ENCODE data around the gene MAPK7. TPM values are rescaled to one million over a fixed set of nuclear protein-coding genes. Genes with fewer than 3 reads are reported as not detected.

The MAPK7 gene
- total RNA-seq, 1 experiment from 2014 or later, result 11.5 TPM

DNA sequence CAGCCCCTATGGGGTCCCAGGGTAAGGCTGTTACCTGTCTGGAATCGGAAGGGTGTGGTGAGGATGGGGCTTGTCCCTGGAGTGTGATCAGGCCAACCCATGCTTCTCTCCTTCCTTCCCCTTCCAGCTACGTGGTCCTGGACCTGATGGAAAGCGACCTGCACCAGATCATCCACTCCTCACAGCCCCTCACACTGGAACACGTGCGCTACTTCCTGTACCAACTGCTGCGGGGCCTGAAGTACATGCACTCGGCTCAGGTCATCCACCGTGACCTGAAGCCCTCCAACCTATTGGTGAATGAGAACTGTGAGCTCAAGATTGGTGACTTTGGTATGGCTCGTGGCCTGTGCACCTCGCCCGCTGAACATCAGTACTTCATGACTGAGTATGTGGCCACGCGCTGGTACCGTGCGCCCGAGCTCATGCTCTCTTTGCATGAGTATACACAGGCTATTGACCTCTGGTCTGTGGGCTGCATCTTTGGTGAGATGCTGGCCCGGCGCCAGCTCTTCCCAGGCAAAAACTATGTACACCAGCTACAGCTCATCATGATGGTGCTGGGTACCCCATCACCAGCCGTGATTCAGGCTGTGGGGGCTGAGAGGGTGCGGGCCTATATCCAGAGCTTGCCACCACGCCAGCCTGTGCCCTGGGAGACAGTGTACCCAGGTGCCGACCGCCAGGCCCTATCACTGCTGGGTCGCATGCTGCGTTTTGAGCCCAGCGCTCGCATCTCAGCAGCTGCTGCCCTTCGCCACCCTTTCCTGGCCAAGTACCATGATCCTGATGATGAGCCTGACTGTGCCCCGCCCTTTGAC, 2.4 kb downstream of the MAPK7 start:
- DNase-seq (ENCODE audit: low spot score), result no peak

DNA sequence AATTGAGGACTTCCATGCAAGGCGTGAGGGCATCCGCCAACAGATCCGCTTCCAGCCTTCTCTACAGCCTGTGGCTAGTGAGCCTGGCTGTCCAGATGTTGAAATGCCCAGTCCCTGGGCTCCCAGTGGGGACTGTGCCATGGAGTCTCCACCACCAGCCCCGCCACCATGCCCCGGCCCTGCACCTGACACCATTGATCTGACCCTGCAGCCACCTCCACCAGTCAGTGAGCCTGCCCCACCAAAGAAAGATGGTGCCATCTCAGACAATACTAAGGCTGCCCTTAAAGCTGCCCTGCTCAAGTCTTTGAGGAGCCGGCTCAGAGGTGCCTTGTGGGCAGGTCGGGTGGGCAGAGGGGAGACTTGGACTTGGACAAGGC, 3.1 kb downstream of the MAPK7 start:
- no peak for DNase-seq (ENCODE audit: low spot score)

DNA sequence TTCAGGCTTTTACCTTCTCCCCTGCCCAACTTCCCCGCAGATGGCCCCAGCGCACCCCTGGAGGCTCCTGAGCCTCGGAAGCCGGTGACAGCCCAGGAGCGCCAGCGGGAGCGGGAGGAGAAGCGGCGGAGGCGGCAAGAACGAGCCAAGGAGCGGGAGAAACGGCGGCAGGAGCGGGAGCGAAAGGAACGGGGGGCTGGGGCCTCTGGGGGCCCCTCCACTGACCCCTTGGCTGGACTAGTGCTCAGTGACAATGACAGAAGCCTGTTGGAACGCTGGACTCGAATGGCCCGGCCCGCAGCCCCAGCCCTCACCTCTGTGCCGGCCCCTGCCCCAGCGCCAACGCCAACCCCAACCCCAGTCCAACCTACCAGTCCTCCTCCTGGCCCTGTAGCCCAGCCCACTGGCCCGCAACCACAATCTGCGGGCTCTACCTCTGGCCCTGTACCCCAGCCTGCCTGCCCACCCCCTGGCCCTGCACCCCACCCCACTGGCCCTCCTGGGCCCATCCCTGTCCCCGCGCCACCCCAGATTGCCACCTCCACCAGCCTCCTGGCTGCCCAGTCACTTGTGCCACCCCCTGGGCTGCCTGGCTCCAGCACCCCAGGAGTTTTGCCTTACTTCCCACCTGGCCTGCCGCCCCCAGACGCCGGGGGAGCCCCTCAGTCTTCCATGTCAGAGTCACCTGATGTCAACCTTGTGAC, 3.6 kb downstream of the MAPK7 start:
- no peak for DNase-seq (ENCODE audit: low spot score)

DNA sequence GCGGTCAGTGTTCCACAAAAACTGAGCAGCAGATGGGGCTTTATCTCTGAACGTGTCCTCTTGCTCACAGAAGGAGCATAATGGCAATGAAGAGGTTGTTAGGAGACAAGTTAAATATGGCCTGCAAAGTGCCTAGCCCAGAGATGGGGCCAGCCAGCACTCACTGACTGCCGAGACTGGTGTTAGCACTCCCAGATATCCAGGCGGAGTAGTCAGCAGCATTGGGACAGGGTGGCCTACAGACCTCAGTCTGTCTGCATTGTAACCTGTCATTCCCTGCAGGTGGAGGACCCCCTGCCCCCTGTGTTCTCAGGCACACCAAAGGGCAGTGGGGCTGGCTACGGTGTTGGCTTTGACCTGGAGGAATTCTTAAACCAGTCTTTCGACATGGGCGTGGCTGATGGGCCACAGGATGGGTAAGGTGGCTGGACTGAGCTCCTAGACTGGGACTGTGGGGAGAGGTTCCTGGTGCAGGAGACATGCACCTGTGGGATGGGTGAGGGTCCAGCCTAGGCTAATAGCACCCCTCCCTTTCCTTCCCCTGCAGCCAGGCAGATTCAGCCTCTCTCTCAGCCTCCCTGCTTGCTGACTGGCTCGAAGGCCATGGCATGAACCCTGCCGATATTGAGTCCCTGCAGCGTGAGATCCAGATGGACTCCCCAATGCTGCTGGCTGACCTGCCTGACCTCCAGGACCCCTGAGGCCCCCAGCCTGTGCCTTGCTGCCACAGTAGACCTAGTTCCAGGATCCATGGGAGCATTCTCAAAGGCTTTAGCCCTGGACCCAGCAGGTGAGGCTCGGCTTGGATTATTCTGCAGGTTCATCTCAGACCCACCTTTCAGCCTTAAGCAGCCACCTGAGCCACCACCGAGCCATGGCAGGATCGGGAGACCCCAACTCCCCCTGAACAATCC, 4.5 kb downstream of the MAPK7 start:
- no peak for DNase-seq (ENCODE audit: low spot score)

DNA sequence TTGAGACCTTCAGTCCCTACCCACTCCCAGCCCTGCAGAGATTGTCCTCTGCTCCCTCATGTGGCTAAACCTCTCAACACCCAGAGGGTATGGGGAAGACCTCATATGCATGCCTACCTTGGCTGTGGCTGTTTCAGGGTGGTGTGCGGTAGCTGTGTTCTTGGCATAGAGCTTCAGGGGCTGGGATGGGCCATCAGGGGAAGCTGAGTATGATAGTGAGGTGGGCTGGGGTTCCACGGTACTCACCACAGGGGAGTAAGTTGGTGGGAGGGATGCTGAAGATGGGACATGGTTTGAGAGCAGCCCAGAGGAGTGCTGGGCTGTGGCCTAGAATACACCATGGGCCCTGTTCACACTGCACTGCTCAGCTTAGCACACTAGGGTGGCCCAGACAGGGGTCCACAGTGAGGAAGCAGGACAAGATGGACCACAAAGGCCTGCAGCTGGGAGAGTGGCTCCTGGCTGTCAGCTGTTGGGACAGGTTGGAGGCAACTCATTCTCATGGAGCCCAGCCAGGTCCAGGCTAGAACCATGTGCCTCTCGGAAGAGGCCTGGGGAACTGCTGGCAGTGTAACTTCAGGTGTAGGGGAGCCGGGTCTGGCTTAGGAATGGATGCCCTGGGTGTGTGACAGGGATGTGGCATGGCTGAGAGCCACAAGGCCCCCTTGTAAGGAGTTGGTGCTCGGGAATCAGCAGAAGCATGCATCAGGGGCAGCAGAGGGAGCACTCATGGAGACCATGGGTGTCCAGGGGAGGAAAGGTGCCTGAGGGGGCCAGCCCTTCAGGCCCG, 5.6 kb downstream of the MAPK7 start:
- DNase-seq (ENCODE audit: low spot score), result no peak

DNA sequence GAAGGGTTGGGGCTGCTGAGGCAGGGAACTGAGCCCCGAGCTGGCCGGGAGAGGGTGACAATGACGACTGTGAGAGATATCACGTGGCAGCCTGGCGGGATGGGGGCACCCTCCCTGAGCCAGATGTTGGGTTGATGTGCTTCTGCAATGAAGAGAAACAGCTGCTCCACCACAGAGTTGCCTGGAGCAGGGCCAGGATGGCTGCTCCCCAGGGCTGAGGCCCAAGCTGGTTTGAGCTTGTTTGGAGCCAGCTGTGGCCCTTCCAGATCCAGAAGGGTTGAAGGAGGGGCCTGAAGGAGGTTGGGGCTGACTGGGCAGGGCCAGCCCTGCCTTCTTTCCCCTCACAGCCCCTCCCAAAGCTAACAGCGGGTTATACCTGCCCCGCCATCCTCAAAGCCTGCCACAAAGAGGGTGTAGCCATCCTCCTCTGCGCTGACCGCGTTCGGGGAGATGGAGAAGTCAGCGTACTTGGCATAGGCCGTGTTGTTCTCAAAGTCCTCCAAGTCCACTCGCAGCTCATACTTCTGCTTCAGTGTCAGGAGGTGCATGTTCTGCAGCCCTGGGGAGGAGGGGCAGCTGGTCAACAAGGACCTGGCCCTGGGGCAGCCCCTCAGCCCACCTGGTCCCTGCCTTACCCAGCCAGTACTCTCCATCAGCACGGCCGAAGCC, 6.6 kb downstream of the MAPK7 start:
- DNase-seq (ENCODE audit: low spot score), result no peak

DNA sequence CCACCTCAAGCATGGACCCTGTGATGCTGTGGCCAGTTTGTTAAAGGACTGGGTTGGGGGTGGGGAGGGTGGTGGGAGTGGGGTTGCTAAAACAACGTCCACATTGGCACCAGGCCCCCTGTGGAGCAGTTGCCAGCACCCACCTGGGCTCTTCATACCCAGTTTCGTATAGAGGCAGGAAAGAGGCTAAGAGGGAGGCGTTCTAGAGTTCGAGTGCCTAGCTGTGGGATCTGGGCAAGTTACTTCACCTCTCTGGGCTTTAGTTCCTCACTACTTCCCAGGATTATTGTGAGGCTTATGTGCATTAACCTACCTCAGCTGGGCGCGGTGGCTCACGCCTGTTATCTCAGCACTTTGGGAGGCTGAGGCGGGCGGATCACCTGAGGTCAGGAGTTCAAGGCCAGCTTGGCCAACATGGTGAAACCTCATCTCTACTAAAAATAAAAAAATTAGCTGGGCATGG, 7.3 kb downstream of the MAPK7 start:
- no peak for DNase-seq (ENCODE audit: low spot score)

DNA sequence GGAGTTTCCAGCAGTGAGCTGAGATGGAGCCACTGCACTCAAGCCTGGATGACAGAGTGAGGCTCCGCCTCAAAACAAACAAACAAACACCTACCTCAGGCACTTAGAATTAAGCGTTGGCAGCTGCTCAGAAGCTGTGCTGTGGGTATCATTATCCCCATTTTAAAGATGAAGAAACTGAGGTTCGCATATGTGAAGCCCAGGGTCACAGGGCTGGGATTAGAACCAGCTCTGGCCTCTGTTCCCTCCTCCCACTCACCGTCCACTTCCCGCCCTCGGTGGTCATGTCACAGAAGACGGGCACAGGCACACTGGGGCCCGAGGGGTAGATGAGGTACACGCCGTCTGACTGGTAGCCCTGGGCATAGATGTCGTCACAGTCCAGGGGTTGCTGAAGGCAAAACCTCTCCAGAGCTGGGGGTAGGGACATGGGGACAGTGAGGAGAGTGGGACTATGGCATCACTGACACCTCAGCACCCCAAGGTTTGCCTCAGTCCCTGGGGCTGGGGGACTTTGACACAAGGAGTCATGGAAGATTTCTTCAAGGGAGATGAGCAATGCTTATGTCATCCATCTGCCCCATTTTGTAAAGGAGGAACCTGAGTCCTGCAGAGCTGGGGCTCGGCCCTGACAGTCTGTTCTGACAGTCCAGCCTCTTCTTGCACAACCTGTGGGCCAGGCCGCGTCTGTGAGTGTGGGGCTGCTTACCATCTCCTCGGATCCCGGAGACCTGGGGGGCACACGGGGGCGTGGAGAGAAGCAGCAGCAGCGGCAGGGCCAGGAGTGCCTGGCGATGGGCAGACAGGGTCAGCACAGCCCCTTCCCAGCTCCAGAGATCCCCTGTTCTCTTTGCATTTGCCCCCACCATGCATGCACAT, 8.0 kb downstream of the MAPK7 start:
- peak; percentile 64 for DNase-seq (ENCODE audit: low spot score)

DNA sequence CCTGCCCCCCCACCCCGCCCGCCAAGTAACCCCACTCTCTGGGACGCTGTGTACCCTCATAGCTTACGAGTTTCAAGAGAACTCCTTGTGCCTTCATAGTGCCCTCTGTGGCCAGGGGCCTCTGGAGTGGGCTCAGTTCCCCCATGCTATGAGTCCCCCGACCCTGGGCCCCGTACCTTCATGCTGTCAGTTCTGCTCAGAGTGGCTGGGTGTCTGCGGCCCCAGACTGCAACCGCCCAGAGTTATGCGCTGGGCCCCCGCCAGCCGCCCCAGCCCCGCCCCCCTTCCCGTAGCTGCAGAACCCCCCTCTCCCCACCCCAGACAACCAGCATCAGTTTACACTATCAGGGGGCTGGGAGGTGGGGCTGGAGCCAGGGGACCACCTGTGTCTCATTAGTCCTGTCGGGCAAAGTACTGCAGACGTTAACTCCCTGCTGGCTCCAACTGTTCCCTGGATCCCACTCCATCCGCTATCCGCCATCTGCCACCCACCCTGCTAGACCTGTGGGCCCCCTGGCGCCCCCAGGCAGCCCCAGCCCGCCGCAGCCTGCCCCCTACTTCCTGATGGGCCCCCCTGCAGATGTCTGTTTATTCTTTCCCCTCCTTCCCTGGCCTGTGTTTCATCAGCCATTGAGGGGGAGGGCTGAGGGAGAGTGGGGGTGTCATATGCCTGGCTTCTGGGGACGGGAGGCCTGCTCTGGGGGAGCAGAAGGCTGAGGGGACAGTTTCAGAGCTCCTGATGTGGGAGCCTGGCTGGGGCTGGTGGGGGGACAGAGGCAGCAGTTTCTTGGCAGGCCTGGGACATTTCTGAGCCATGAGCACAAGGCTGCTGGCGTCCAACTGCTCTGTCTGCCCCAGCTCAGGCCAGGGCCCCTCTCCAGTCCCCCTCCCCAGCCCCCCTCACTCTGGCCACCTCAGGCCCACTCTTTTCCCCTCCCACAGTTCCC, 8.9 kb downstream of the MAPK7 start, which contains the start of gene MFAP4:
Gene MFAP4, minus strand, starts transcription at position 217 of the 947 bp plus-strand sequence. Its CDS starts 35 bp downstream, at position 182.
- DNase-seq (ENCODE audit: low spot score), result no peak

DNA sequence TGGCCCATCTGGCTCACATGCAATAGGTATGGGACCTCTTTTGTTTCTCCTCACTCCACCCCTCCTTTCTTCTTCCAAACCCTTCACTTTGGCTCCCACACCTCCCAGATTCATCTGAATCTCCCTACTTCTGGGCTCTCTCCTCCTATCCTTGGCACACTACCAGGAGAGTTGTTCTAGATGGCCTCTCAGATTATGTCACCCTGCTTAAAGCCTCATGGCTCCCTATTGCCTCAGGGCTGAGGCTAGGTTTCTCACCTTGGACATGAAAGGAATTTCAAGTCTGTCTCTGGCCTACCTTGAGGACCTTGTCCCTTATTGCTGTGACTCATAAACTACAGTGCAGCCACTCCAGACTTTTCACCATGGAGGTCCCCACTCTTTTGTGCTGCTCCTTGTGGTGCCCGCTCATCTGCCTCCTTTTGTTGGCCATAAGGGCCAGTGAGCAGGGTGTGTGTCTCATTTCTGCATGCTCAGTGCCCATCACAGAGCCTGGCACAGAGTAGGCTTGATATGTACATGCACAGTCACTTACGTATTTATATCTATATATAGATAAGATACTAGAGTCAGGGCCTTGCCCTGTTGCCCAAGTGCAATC, 9.7 kb downstream of the MAPK7 start:
- no peak for DNase-seq (ENCODE audit: low spot score)

DNA sequence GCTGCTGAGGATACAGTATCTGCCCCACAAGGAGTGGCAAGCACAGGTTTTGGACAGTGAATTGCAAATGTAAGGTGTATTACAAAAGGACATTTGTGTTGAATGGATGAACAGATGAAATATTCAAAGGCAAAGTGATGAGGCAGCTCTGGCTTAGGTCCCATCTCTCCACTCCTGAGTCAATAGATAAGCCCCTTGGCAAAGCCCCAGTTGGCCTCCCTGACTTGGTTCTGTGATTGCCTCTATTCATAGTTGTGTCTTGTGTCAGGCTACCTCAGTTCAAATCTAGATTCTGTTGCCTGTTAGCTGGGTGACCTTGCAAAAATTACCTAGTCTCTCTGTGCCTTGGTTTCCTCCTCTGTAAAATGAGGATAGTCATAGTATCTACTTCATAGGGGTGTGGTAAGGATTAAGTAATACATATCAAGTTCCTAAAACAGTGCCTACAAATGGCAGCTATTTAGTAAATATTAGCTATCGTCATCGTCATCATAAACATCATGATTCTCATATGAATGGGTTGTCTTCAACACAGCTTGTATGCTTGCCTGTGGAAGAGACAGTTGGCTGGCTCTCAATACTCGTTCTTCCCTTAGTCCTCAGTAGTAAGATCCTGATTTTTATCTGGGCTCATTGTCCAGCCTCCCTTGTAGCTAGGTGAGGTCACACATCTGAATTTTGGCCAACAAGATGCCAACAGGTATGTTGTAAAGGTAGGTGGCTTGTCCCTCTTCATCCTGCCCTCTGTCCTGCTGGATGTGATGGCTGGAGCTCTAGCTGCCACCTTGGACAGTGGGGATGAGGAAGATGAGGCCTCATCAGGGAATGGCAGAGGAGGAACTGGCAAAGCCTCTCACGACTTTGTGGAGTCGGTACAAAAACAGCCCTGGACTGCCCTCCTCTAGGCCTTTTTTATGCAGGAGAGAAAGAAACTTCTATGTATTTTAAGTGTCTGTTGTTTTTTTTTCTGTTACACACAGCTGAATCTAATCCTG, 10.8 kb downstream of the MAPK7 start:
- no peak for DNase-seq (ENCODE audit: low spot score)

DNA sequence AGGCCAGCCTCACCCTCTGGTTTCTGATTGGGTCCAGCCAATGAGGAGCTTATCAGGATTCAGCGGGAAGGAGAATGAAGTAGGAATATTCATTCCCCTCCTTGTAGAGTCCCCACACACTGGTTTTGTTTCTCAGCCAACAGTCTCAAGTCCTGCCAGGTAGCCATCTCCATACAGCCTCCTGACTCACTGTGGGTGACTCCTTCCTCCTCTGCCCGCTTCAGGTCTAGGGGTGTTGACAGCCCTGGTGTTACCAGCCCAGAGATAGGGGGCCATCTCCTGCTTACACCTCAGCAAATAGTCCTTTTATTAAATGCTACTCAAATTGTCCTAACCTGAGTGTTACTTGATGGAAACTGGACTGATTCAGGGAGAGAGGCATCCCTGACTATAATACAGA, 12.7 kb downstream of the MAPK7 start:
- no peak for DNase-seq (ENCODE audit: low spot score)

DNA sequence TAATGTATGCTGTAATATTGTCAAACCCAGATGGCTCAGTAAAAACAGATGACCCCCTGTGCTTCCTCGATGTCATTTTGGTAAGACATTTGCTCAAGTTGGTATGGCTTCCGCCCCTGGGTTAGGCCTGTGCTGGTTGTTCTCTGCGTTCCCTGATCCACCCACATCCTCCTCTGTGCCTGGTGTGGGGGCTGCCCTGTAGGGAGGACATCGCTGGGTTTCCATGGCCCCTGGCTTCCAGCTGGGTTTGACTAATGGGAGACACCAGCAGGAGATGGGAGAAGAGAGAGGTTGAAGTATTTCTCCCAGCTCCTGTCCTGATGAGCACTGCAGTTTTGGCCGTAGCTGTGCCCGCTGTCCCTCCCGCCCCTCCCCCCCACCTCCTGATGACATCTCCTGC, 13.1 kb downstream of the MAPK7 start:
- DNase-seq (ENCODE audit: low spot score), result no peak

DNA sequence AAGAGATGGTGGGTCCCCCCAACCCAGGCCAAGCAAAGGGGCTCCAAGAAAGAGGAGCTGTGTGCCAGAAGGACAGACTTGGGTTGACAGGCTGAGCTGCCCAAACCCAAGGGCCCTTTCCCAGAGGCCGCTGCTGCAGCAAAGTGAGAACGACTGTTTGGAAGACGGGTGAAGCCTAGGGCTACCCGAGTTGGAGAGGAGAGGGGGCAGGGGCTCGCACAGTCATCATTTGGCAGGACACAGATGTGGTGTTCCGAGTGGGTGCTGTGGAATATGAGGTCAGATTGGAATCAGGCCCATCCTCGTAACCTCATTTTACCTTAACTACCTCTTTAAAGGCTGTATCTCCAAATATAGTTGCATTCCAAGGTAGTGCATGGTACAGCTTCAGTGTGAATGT, 14.0 kb downstream of the MAPK7 start:
- no peak for DNase-seq (ENCODE audit: low spot score)

DNA sequence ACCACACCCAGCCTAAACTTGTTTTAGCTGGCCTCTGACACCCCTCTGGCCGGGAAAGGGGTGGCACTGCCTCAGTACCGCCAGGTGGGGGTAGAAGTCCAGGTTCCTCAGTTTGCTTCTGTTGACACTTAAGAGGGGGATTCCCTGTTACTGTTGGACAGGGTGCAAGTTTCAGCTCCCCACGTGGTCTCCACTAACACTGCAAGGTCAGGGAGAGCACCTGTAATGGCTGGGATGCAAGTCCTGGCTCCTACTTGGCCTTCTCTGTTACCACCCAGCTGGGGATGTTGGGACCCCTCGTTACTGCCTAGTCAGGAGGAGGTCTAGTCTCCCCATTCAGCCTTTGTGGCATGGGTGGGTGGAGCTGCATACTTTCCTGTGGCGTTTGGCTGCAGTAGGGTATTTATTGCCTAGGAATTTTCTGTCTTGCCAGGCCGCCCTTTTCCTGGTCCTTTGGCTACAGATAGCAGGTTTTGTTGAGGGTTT, 19.3 kb downstream of the MAPK7 start:
- DNase-seq (ENCODE audit: low spot score), result no peak

DNA sequence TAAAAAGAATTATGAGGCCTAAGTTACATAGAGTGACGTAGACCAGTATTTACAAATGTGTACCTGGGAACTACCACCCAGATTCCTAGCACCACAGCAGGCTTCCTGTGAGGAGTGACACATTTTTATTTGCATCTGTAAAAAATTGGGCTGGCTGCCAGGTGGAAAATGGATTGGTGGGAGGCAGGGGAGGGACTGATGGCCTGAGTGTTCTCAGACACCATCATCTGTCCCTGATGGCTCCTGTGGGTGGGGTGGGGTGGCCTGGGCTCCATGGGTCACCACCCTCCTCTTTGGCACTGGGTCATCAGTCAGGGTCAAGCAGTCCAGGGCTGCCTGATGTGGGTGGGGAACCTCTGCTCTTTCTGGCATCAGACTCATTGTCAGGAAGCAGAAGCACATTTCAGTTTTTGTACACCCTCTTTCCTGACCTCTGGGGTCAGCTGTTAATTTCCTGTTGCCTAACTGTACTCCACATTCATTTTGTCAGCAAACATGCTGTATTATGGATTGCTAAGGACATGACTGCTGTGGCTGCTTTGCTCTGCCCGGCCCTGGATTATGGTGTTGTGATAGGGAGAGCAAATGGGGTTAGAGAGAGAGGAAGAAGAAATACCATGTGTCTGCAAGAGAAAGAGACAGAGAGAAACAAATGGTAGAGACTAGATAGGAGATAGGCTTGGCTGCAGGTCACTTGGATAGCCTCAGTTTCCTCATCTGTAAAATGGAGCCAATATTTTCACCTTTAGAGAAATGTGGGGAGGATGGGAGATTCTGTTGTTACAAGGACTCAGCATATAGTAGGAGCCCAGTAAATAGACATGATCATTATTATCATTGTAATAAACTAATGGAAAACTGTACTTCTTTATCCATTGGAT, 20.2 kb downstream of the MAPK7 start:
- peak; percentile 24 for DNase-seq (ENCODE audit: low spot score)

Data from A172 (cell line).